GM23338 (cell line): ENCODE measurements around the gene TOX2. TPM values are rescaled to one million over a fixed set of nuclear protein-coding genes. Genes with fewer than 3 reads are reported as not detected.

Source experiments
- ATAC-seq: fragments of 200-7000 bp; cut with Tn5 transposase; 3 replicates; pipeline ENCODE4 v1.9.1; 2020
- DNase-seq: peaks from one replicate; pipeline ENCODE4 v3.0.0-alpha.2; 2015; ENCODE audit warnings: low spot score
- H2AFZ ChIP-seq: fragments of 200-600 bp; sonication (generic); 2 replicates; pipeline ENCODE4 v1.8.0; 2016; ENCODE audit warnings: antibody characterized with exemption, mild to moderate bottlenecking, moderate library complexity
- H3F3A ChIP-seq: fragments of 200-600 bp; sonication (generic); replicated peaks from 2 replicates; pipeline ENCODE4 v1.8.0; 2017; ENCODE audit warnings: antibody characterized with exemption, mixed run types, low read depth
- H3K27ac ChIP-seq: fragments of 200-600 bp; sonication (generic); 2 replicates; pipeline ENCODE4 v1.6.1; 2016; ENCODE audit warnings: low read depth
- H3K27me3 ChIP-seq: fragments of 200-600 bp; sonication (generic); 2 replicates; pipeline ENCODE4 v1.8.0; 2016; ENCODE audit warnings: mild to moderate bottlenecking, mixed run types, moderate library complexity; ENCODE audit not compliant: insufficient read depth
- H3K36me3 ChIP-seq: fragments of 200-600 bp; sonication (generic); 2 replicates; pipeline ENCODE4 v1.8.0; 2016; ENCODE audit warnings: mild to moderate bottlenecking; ENCODE audit not compliant: insufficient read depth
- H3K4me1 ChIP-seq: fragments of 200-600 bp; sonication (generic); 2 replicates; pipeline ENCODE4 v1.8.0; 2016; ENCODE audit warnings: mild to moderate bottlenecking, moderate library complexity; ENCODE audit not compliant: insufficient read depth
- H3K4me2 ChIP-seq: fragments of 200-600 bp; sonication (generic); 2 replicates; pipeline ENCODE4 v1.7.1; 2017; ENCODE audit warnings: mixed run types
- H3K4me3 ChIP-seq: fragments of 200-600 bp; sonication (generic); 2 replicates; pipeline ENCODE4 v1.6.1; 2016; ENCODE audit warnings: mixed run types
- H3K79me2 ChIP-seq: fragments of 200-600 bp; sonication (generic); replicated peaks from 2 replicates; pipeline ENCODE4 v1.8.0; 2017; ENCODE audit warnings: mild to moderate bottlenecking; ENCODE audit not compliant: insufficient read depth
- H3K9me2 ChIP-seq: fragments of 200-600 bp; sonication (generic); 2 replicates; pipeline ENCODE4 v1.8.0; 2017; ENCODE audit not compliant: insufficient read depth
- H4K20me1 ChIP-seq: fragments of 200-600 bp; sonication (generic); replicated peaks from 2 replicates; pipeline ENCODE4 v1.8.0; 2017; ENCODE audit warnings: mild to moderate bottlenecking; ENCODE audit not compliant: insufficient read depth
- H3K27ac Mint-ChIP-seq: 2 replicates; pipeline ENCODE4 v1.8.0; 2020; ENCODE audit warnings: inconsistent platforms, mild to moderate bottlenecking, moderate library complexity, mixed read lengths
- H3K27me3 Mint-ChIP-seq: 3 replicates; pipeline ENCODE4 v1.8.0; 2022; ENCODE audit warnings: low read depth, mild to moderate bottlenecking, moderate library complexity, mixed read lengths, inconsistent platforms; ENCODE audit not compliant: insufficient read depth, poor library complexity
- H3K36me3 Mint-ChIP-seq: 3 replicates; pipeline ENCODE4 v1.8.0; 2021; ENCODE audit warnings: low read depth, mild to moderate bottlenecking, inconsistent platforms, moderate library complexity, mixed read lengths
- H3K4me1 Mint-ChIP-seq: 3 replicates; pipeline ENCODE4 v1.8.0; 2020; ENCODE audit warnings: mild to moderate bottlenecking, inconsistent platforms, mixed read lengths
- H3K4me3 Mint-ChIP-seq: 3 replicates; pipeline ENCODE4 v1.8.0; 2021; ENCODE audit warnings: moderate library complexity, mild to moderate bottlenecking, inconsistent platforms, mixed read lengths
- H3K9me3 Mint-ChIP-seq: 3 replicates; pipeline ENCODE4 v1.8.0; 2020; ENCODE audit warnings: moderate library complexity, mild to moderate bottlenecking, inconsistent platforms, mixed read lengths
- CREB1 ChIP-seq: fragments of 250-450 bp; sonication (Bioruptor Pico); IDR thresholded peaks from 2 replicates; pipeline ENCODE4 v1.5.0; 2020; ENCODE audit warnings: low read depth, mild to moderate bottlenecking, moderate library complexity
- CTCF ChIP-seq, 2 experiments: fragments of 200-600 bp in 1 of 2; sonication (generic) in 1 of 2; conservative IDR thresholded peaks; 2 replicates each; pipeline versions ENCODE4 v1.5.1 to v1.6.1; 2016 to 2017; ENCODE audit warnings: antibody characterized with exemption in 2 of 2, low read depth in 2 of 2, mild to moderate bottlenecking in 2 of 2, moderate library complexity in 1 of 2
- ETS1 ChIP-seq: IDR thresholded peaks from 2 replicates; pipeline ENCODE4 v1.6.1; 2016; ENCODE audit warnings: antibody characterized with exemption
- EZH2 ChIP-seq: fragments of 200-600 bp; sonication (generic); IDR thresholded peaks from one replicate; pipeline ENCODE4 v1.8.0; 2017; ENCODE audit warnings: antibody characterized with exemption, mild to moderate bottlenecking, low read depth; ENCODE audit not compliant: unreplicated experiment
- EZH2phosphoT487 ChIP-seq: fragments of 200-600 bp; sonication (generic); IDR thresholded peaks from one replicate; pipeline ENCODE4 v1.8.1; 2018; ENCODE audit warnings: antibody characterized with exemption; ENCODE audit not compliant: unreplicated experiment
- JUNB ChIP-seq: IDR thresholded peaks from one replicate; pipeline ENCODE4 v1.6.1; 2016; ENCODE audit warnings: antibody characterized with exemption; ENCODE audit not compliant: unreplicated experiment
- NANOG ChIP-seq: IDR thresholded peaks from 2 replicates; pipeline ENCODE4 v1.6.1; 2016; ENCODE audit warnings: antibody characterized with exemption, borderline replicate concordance
- POLR2AphosphoS5 ChIP-seq: IDR thresholded peaks from 2 replicates; pipeline ENCODE4 v1.6.1; 2016; ENCODE audit warnings: antibody characterized with exemption, low read depth
- REST ChIP-seq: IDR thresholded peaks from one replicate; pipeline ENCODE4 v1.6.1; 2018; ENCODE audit warnings: antibody characterized with exemption; ENCODE audit not compliant: unreplicated experiment
- STAT1 ChIP-seq: IDR thresholded peaks from one replicate; pipeline ENCODE4 v1.6.1; 2016; ENCODE audit warnings: antibody characterized with exemption; ENCODE audit not compliant: unreplicated experiment
- ZNF114 ChIP-seq: fragments of 250-450 bp; sonication (Bioruptor Pico); IDR thresholded peaks from 2 replicates; pipeline ENCODE4 v1.5.0; 2020; ENCODE audit warnings: mild to moderate bottlenecking, moderate library complexity
- ZNF331 ChIP-seq: fragments of 250-450 bp; sonication (Bioruptor Pico); IDR thresholded peaks from 2 replicates; pipeline ENCODE4 v1.5.0; 2020; ENCODE audit warnings: low read depth, mild to moderate bottlenecking, moderate library complexity
- ZNF462 ChIP-seq: fragments of 250-450 bp; sonication (Bioruptor Pico); IDR thresholded peaks from 2 replicates; pipeline ENCODE4 v1.5.0; 2020; ENCODE audit warnings: mild to moderate bottlenecking, moderate library complexity
- polyA plus RNA-seq: library from polyadenylated mRNA; unstranded; fragments of >200 nt; fragmentation: Nextera tagmentation; extraction: Ambion mirVana; gene quantifications from 2 replicates; pipeline ENCODE4 v1.2.1, GENCODE V29; 2016
- total RNA-seq: library from RNA; depleted of rRNA; stranded (reverse); fragments of >200 nt; shearing (Covaris generic); gene quantifications from 2 replicates; pipeline ENCODE4 v1.2.3, GENCODE V29; 2014

Gene TOX2
- total and polyA plus RNA-seq, 2 experiments from 2014 or later = 1.4 to 1.5 TPM

GRCh38 chr20:44075191-44075949, 160.7 kb downstream of the TOX2 start:
- H3K9me3 Mint-ChIP-seq = no peaks in the 10 kb centered on the region
- H3K9me2 ChIP-seq = no peaks in the 10 kb centered on the region
- no peak for TF ChIP-seq CTCF (conservative IDR thresholded peaks at IDR 0.05; ENCODE audit: low read depth in 2 of 2)
- TF ChIP-seq ZNF462 = no peak
- no peak for TF ChIP-seq ZNF331 (CRISPR knock-in tag)
- no peak for TF ChIP-seq EZH2phosphoT487
- TF ChIP-seq NANOG = no peak
- no peak for TF ChIP-seq JUNB
- TF ChIP-seq REST = no peak
- TF ChIP-seq CREB1 (CRISPR knock-in tag) = no peak
- TF ChIP-seq STAT1 = no peak
- no peak for TF ChIP-seq POLR2AphosphoS5
- no peak for TF ChIP-seq ZNF114
- TF ChIP-seq ETS1 = no peak
- TF ChIP-seq EZH2 = no peak
- no peaks in the 10 kb centered on the region for H3F3A ChIP-seq
- no peaks in the 10 kb centered on the region for H4K20me1 ChIP-seq
- no peak for ATAC-seq
- H3K27me3 ChIP-seq = no peaks in the 10 kb centered on the region
- H3K4me3 Mint-ChIP-seq = no peak overlapping the region
- peaks cover under 1% of the 10 kb centered on the region for H3K27me3 Mint-ChIP-seq
- no peak overlapping the region for H3K27ac Mint-ChIP-seq
- no peak overlapping the region for H2AFZ ChIP-seq
- H3K27ac ChIP-seq = no peak overlapping the region
- H3K4me1 Mint-ChIP-seq = peaks cover 14% of the 10 kb centered on the region
- H3K79me2 ChIP-seq = no peaks in the 10 kb centered on the region
- no peak overlapping the region for H3K4me2 ChIP-seq
- no peaks in the 10 kb centered on the region for H3K36me3 Mint-ChIP-seq
- no peaks in the 10 kb centered on the region for H3K4me1 ChIP-seq
- DNase-seq = no peak
- no peak overlapping the region for H3K4me3 ChIP-seq
- H3K36me3 ChIP-seq = no peaks in the 10 kb centered on the region
